Right renal cortex interstitium (tissue), 3 donors: ENCODE data around the gene MEF2D. TPM values are rescaled to one million over a fixed set of nuclear protein-coding genes. Genes with fewer than 3 reads are reported as not detected.

Experiments
- DNase-seq, 3 donors: peaks; one replicate each; pipeline ENCODE4 v3.0.0-alpha.2; 2013; ENCODE audit warnings: low read depth in 3 of 3, low spot score in 2 of 3
- polyA plus RNA-seq, 3 donors: library from polyadenylated mRNA; unstranded; fragments of 120-200 nt; gene quantifications; one replicate each; pipeline ENCODE4 v1.2.1, GENCODE V29; 2013; ENCODE audit not compliant: insufficient read length in 3 of 3

Gene MEF2D
- polyA plus RNA-seq, 3 donors, result 18.4 to 21.2 (median 19.6) TPM

DNA sequence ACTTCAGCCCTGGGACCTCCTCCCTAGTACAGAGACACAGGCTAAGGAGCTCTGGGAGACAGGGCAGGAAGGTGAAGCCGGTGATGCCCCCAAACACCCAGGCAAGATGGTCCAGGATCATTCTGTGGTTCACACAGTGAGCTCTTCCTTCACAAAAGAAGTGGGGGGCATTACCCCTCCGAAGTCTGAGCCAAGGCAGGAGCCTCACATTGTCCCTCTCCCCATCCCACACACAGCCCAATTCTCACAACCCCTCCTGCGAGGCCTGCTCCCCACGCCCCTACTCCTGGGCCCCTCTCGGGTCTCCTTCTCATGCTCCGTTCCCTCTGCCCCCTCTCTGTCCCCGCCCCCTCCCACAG lies 10.7 kb downstream of the MEF2D start:
- DNase-seq, result no peak

DNA sequence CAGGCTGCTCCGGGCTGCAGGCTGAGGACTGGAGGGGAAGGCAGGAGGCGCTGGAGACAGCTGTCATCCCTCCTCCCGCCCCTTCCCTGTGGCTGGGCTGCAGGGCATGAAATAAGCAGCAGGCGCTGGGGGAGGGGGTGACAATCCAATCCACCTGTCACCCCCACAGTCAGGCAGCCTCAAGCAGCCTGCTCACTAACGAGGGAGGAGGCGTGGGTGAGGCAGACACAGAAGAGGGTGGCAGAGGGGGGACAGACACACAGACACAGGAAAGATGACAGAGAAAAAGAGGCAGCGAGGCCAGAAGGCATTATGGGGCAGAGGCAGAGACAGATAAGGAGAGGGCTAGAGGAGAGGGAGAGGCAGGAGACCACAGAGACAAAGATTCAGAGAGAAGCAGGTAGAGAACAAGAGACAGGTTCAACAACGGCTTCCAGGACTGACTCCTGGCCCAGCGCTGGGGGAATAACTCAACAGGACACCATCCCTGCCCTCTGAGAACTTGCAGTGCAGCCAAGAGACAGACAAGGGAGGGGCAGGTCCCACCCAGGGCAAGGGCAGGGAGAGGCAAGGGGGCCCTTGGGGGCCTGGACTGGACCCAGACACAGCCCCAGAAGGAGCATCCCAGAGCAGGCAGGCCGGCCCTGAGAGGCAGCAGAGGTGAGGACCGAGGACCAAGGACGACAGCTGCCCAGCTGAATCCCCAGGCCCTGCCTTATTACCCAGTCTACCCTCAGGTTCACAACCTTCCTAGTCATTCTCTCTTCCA lies 11.2 kb downstream of the MEF2D start:
- no peak for DNase-seq

DNA sequence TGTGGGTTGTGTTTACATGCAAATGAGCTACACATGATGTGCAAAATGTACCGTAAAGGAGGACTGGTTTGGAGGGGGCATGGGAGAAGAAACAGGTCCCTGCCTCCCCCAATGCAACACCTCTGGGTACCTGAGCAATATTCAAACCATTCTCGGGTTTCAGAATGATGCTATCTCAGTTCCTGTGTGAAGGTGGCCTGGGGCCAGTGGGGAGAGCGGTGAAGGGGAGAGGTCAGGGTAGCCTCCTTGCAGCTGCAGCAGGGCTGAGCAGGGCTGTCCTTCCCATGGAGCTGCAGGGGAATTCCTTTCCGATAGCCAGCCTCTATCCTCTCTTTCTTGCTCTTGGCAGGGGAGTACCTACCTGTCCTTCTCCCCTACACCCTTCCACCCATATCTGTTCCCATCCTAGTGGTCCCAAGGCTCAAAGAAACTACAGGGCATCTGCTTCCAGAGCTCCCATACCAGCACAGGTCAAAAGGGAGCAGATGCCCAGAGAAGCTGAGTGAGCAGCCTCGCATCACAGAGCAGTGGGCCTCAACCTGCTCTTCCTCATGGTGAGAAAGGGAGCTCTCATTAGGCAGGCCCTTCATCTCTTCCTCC lies 11.9 kb downstream of the MEF2D start:
- no peak for DNase-seq

DNA sequence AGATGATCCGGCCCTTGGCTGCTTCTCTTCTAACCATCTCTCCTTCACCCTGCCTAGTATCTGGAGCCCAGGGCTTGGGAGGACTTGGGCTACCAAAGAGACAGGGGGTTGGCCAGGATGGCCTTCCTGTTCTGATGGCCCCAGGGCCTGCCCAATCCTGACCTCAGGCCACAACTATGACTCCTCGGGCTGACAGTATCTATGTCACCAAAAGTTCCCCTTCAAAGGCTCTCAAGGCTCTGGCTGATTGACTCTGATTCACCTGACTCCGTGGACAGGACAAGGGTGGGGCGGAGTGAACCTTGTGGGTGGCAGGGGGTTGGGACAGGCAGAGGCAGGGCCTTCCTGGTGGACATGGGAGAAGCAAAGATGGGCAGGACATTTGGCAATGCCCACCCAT lies 12.7 kb downstream of the MEF2D start:
- DNase-seq, result no peak

GRCh38 chr1:156486421-156487344 lies 13.9 kb downstream of the MEF2D start:
- DNase-seq, result no peak

DNA sequence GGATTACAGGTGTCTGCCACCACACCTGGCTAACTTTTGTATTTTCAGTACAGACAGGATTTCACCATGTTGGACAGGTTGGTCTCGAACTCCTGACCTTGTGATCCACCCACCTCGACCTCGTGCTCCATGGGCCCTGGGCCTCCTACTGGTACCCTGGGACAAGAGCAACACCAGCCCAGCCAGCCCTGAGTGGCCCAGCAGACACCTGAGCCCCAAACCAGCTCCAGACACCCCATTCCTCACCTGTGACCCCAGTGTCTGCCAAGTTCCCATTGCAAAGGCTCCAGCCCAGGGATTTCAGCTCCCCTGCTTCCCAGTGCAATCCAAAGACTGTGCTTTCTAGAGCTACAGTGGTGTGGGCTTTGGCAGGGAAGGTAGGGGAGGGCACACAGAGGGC lies 14.6 kb downstream of the MEF2D start:
- DNase-seq, result no peak

DNA sequence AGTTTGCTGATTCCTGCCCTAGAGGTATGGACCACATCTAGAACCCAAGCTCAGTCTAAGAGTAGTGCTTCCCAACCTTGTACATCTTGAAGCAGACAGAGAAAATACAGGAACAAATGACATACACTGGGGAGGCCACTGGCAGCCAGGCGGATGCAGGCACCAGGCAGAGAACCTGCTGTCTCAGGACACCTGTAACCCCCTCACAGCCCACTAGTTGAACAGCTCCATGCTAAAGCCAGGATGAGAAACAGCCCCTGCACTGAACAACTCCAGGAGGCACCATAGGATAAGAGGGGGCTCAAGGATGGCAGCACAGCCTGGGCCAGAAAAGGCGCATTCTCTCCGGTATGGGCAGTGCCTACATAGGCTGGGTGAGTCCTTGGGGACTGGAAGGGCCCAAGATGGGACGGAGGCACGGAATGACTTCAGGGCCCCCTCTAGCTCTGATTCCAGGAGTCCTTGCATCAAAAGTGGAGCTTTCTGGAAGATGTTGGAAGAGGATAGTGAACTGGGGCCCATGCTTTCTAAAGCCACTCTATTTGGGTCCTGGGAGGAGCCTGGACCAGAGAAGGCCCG lies 16.0 kb downstream of the MEF2D start:
- no peak for DNase-seq

GRCh38 chr1:156483397-156483796 lies 17.2 kb downstream of the MEF2D start:
- no peak for DNase-seq

DNA sequence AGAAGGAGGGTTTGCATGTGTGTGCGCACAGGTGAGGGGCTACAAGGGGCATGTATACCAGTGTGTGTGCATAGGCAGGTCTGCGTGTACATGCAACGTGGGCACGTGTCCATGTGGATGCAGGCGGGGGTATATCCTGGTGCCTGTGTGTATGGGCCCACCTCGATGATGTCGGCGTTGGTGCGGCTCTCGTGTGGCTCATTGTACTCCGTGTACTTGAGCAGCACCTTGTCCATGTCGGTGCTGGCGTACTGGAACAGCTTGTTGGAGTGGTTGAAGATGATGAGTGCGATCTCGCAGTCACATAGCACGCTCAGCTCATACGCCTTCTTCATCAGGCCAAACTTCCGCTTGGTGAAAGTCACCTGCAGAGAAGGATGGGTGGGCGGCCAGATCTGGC lies 18.3 kb downstream of the MEF2D start:
- no peak for DNase-seq

DNA sequence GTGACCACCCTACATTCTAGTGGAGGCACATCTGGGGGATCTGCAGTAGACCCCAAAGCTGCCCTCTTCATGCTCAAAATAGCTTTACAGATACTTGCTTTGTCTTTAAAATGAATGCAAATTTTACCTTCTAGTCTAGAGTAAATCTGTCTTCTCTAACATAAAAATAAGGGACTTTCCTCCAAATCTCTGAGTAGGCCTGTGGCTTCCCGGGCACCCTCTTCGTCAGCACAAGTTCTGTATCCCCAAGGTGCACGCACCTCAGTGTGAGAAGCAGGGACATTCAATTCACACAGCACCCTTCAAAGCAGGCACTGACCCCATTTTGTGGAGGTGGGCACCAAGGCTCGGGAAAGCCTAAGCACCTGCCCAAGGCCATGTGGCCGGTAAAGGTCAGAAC lies 19.0 kb downstream of the MEF2D start:
- DNase-seq, result no peak

DNA sequence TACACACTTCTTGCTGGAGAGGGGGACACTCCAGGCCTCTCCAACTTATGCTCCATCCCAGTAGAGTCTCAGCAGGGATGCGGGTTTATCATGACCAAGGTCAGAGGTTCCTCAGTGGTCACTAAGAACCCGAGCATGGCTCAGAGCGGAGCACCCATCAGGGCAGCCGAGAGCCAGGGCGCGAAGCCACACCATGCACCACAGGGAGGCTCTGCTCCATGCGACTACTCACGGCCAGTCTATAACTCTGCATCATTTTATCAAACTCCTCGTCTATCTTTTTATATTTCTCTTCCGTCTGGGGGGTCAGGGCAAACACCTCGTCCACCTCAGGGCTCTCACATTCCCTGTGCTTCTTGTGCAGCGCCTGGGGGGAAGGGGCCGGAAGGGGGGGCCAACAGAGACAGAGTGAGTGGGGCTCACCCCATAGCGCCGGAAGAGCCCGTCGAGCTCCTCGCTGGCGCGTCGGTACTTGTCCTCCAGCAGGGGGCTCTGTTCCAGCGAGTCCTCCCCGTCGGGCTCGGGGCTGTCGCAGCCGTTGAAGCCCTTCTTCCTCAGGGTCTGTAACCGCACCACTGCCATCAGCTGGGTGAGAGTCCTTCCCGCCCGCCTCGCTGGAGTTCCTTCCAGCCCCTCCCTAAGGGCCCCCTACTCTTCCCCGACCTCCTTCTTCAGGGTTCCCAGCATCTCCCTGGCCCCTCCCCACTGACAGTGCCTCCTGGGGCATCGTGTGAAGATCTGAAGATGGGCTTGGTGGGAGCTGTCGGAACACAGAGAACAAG lies 20.0 kb downstream of the MEF2D start:
- no peak for DNase-seq

GRCh38 chr1:156480016-156480370 lies 20.6 kb downstream of the MEF2D start:
- no peak for DNase-seq

DNA sequence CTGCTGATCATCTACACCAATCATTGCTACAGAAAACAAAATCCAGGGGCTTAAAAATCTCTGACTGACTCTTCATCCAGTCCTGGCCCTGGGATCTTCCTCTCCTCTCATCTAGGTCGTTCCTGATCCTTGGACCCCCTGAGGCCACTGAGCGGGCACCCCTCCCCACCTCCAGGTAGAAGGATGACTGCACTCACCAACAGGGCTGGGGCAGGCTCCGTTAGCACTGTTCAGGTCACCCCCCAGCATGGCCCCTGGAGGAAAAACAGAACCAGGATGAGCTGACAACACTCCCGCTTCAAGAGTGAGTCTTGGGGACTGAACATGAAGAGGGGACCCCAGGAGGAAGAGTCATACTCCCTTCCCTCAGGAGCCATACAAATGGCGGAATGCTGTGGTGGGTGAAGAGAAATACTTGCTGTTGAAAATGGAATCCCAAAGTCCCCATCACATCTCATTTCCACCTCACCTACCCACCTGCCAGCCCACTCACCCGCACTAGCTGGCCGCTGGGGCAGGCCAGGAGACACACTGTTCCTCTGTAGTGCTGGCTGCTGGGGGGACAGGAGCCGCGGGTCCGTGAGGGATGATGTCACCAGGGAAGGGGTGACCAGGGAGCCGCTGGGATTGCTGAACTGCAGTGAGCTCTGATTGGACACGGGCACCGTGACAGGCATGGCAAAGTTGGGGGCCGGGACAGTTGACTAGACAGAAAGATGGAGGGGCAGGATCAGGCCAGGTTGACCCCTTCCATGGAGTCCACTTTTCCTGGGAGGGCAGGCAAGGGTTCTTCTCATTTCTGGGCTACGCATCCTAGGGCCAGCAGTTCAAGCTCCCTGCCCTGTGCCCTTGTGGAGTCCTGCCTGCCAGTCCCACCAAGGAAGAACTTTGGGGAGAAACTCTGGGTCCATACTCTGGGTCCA lies 21.2 kb downstream of the MEF2D start:
- DNase-seq, result no peak

DNA sequence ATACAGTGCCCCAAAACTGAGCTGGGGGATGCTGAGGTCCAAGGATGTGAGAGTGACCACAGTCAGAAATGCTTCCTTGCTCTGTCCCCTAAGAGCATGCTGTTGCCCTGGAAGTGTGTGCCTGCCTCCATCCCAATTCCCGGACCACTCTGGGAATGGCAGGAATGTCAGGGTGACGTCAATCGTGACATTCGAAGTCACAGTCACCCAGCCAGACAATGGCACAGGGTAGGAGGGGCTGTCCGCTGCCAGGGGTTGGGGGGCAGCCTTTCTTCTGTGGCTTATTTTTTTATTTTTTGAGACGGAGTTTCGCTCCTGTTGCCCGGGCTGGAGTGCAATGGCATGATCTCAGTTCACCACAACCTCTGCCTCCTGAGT lies 22.3 kb downstream of the MEF2D start:
- no peak for DNase-seq

DNA sequence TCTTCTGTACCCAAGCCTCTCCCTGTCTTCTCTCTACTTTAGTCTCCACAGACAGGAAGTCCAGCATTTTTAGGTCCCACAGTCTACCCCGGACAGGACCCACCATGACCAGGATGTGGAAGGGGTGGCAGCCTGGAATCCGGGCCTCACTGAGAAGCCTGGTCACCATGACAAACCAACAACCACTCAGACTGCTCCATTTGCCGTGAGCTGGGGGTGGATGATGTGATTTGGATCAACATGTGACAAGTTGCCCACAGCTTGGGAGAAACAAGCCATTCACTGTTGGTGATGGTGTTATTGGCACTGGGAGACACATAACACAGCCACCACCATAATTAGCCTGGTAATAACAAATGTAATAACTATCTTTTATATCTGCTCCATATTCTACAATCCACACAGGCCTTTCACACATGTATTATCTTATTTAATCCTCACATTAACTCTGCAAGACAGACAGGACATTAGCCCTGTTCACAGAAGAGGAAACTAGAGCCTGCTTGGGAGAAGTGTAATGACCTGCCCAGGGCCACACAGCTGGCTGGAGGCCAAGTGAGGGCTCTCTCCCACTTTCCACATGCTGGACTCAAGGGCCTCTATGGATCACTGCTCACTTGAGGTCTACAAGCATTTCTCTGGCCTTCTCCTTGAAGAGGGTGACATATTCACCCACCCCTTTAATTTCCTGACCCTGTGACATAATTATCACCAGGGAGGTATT lies 22.9 kb downstream of the MEF2D start:
- no peak for DNase-seq

GRCh38 chr1:156476501-156477298 lies 23.9 kb downstream of the MEF2D start:
- DNase-seq, result no peak

- DNase-seq, result no peak
These were observed 24.7 kb downstream of the MEF2D start for GRCh38 chr1:156475568-156476500.
